T1000 (cell line): ENCODE measurements around the gene NPSR1.
"Not testable (repeated sequence)": the region's sequence is repeated elsewhere in the genome, so short reads cannot be mapped to it uniquely, and the experiment has no call there.

ENCODE experiments used
- DNase-seq: peaks from one replicate; lab custom pipeline; 2025; ENCODE audit warnings: mixed read lengths; lab: John Stamatoyannopoulos, UW

Gene NPSR1

DNA sequence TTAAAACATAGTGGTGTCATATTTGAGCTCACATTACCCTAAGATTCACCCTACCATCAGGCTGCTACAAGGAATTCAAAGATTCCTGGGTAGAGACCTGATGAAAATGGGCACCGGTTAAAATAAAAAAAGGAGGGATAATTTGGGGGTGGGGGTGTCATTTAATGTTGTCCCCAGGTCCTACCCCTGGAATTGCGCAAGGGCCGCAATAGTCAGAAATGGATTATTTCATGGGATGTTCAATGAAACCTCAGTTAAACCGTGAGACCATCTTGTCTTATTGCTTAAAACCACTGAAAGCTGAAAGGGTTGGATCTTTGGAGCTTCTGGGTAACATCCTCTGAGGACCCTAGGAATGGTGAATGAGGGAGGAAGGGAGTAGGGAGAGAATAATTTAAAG, 216.3 kb downstream of the NPSR1 start:
- DNase-seq: not testable (repeated sequence)

DNA sequence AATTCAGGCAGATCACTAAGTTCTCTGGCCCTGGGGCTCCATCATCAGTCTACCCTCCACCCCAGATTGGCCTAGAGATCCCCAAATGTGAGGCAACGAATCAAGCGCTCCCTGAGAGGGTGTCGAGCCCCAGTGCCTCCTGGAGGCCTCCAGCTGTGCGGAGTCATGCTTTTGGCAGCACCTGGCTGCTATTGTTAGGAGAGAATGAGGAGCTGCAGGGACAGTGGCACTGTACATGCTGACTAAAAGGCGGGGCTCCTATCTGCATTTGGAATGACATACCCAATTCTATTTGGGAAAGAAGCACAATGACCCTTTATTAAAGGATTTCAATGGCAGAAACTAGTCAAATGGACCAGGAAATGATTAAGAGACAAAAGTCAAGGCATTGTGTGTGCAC, 217.5 kb downstream of the NPSR1 start:
- DNase-seq: no peak

DNA sequence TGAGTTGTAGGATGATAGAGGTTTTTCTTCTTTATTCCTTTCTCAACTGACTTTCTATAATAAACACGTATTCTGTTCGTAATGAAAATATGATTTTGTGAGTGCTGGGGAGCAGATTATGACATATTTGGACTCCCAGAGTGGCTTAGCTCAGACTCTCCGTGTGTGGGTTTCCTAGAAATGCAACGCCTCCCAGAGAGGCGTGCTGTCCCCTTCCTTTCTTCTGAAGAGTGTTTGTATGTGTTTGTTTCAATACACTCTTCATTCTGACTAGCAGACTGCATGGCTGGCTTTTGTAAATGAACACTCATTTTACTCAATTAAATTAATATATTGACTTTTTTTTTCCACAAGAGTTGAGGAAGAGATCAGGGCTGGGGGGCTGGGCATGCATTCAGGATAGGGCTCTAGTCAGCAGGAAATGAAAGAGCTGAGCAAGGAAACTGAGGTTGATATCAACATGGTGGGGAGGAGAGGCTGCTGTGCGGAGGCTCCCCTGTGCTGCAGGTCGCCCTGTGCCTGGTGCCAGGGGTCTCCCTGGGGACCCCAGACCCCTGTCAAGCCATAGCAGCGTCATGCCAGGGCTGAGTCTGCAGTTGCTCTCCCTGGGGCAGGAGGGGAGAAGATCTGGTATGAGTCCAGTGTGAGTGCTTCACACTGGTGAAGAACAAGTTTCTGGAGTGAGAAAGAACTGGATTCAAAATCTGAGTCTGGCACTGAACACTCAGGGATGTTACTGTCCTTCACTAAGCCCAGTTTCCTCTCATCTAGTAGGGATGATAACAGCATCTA, 221.1 kb downstream of the NPSR1 start:
- not testable (repeated sequence) for DNase-seq

DNA sequence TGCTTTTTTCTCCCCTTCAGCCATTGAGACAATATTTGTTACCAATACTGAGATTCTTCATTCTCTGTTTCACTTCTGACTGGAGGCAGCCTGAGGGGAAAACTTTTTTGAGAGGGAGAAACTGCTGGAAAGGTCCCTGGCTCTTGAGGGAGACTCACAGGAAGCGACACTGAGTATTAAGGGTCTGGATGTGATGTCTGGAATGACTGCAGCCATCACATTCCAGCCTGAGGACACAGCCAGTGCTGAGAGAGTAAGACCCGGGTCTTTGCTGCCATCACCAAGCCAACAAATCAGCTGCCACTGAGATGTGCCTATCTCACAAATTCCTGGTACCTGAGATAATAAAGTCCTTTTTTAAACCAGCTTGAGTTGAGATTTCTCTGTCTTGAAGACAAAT, 221.9 kb downstream of the NPSR1 start:
- no peak for DNase-seq

DNA sequence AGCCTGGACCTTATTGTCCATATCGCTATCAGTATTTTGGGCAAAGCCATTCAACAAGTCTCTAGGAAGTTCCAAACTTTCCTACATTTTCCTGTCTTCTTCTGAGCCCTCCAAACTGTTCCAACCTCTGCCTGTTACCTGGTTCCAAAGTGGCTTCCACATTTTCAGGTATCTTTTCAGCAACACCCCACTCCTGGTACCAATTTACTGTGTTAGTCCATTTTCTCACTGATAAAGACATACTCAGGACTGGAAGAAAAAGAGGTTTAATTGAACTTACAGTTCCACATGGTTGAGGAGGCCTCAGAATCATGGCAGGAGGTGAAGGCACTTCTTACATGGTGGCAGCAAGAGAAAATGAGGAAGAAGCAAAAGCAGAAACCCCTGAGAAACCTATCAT, 225.8 kb downstream of the NPSR1 start:
- not testable (repeated sequence) for DNase-seq

DNA sequence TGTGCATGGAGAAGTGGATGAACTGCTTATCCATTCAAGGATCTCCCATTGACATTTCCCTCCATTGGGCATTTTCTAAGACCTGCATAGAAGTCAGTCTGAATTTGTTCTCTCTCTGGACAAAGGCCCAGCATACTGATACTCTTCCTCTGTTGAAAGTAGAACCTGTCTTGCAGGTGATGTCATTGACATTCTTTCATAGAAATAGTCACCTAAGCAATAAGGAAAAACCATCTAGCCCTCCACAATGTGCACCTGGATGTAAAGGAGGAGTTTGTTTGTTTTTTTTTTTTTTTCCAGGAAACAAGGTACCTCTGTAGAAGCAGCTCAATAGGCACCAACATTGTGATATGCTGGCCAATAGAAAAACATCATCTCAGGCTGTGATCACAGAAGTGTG, 228.8 kb downstream of the NPSR1 start:
- DNase-seq: no peak

DNA sequence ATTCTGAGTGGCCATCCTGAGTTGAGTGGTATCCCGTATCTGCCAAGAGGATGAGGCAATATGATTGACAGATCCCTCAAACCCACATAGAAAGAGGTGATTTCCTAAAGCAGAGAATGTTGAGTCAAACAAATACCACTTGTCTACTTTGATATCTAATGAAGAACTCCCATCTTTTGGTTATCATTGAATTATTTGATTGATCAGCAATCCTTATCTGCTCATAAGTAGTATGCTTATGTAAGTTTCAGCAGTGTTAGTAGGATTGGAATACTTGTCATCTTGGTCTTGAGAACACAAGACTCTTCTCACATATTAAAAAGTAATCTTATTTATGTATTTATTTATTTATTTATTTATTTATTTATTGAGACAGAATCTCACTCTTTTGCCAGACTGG, 231.9 kb downstream of the NPSR1 start:
- no peak for DNase-seq

DNA sequence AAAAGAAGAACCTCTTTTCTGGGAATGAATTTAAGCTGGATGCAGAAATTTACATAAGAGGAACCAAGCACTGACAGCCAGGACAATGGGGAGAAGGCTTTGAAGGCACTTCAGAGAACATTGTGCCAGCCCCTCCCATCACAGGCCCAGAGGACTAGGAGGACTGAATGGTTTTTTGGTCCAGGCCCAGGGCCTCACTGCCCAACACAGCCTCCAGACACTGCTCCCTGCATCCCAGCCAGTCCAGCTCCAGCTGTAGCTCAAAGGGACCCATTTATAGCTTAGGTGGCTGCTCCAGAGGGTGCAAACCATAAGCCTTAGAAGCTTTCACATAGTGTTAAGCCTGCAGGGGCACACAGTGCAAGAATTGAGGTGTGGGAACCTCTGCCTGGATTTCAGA, 237.2 kb downstream of the NPSR1 start:
- no peak for DNase-seq
